Keratinocyte (primary cell): ENCODE data around the gene DIP2C. TPM values are rescaled to one million over a fixed set of nuclear protein-coding genes. Genes with fewer than 3 reads are reported as not detected.

Experiments used
- DNase-seq: peaks from one replicate; pipeline ENCODE4 v3.0.0-alpha.2; 2011; ENCODE audit warnings: low read depth, missing footprints, low spot score
- FAIRE-seq: peaks from 2 replicates; lab custom pipeline; 2011; peaks lifted over from hg19 to GRCh38; lab: Jason Lieb, UNC
- H2AFZ ChIP-seq: 2 replicates; pipeline ENCODE4 v1.6.0; 2012; ENCODE audit warnings: low read length, control low read depth, inconsistent platforms; ENCODE audit not compliant: control insufficient read depth
- H3K27ac ChIP-seq: 2 replicates; pipeline ENCODE4 v1.5.1; 2011; ENCODE audit warnings: low read length; ENCODE audit not compliant: control insufficient read depth, insufficient read depth
- H3K27me3 ChIP-seq: 3 replicates; pipeline ENCODE4 v1.6.0; 2011; ENCODE audit warnings: low read length; ENCODE audit not compliant: control insufficient read depth, insufficient read depth; ENCODE audit errors: extremely low read depth
- H3K36me3 ChIP-seq, 2 experiments: 2 replicates in 1 of 2; 3 replicates in 1 of 2; pipeline ENCODE4 v1.5.1; 2011; ENCODE audit warnings: low read length in 2 of 2, mild to moderate bottlenecking in 1 of 2; ENCODE audit not compliant: control insufficient read depth in 2 of 2, insufficient read depth in 2 of 2; ENCODE audit errors: extremely low read depth in 1 of 2
- H3K4me1 ChIP-seq: 3 replicates; pipeline ENCODE4 v1.5.1; 2011; ENCODE audit warnings: low read length; ENCODE audit not compliant: control insufficient read depth, insufficient read depth; ENCODE audit errors: extremely low read depth
- H3K4me2 ChIP-seq: 3 replicates; pipeline ENCODE4 v1.6.0; 2011; ENCODE audit warnings: low read depth, low read length; ENCODE audit not compliant: control insufficient read depth, insufficient read depth; ENCODE audit errors: extremely low read depth
- H3K4me3 ChIP-seq, 3 experiments: fragments of 200-600 bp in 1 of 3; sonication (generic) in 1 of 3; 2 replicates in 2 of 3; 3 replicates in 1 of 3; pipeline ENCODE4 v1.5.1; 2011 to 2016; ENCODE audit warnings: low read length in 3 of 3, mild to moderate bottlenecking in 3 of 3, control low read depth in 2 of 3, inconsistent platforms in 1 of 3, low read depth in 1 of 3, mixed read lengths in 1 of 3, mixed run types in 1 of 3, moderate library complexity in 1 of 3; ENCODE audit not compliant: control insufficient read depth in 2 of 3, insufficient read depth in 2 of 3; ENCODE audit errors: extremely low read depth in 1 of 3
- H3K79me2 ChIP-seq: 2 replicates; pipeline ENCODE4 v1.6.0; 2012; ENCODE audit warnings: low read length; ENCODE audit not compliant: control insufficient read depth, insufficient read depth
- H3K9ac ChIP-seq: 3 replicates; pipeline ENCODE4 v1.6.0; 2011; ENCODE audit warnings: low read length; ENCODE audit not compliant: control insufficient read depth, insufficient read depth; ENCODE audit errors: extremely low read depth
- H3K9me1 ChIP-seq: 3 replicates; pipeline ENCODE4 v1.6.0; 2011; ENCODE audit warnings: low read length; ENCODE audit not compliant: control insufficient read depth, insufficient read depth; ENCODE audit errors: extremely low read depth
- H3K9me3 ChIP-seq: 2 replicates; pipeline ENCODE4 v1.5.1; 2012; ENCODE audit warnings: low read depth, low read length; ENCODE audit not compliant: control insufficient read depth
- H4K20me1 ChIP-seq: 3 replicates; pipeline ENCODE4 v1.6.0; 2011; ENCODE audit warnings: low read length; ENCODE audit not compliant: control insufficient read depth, insufficient read depth; ENCODE audit errors: extremely low read depth
- EZH2 ChIP-seq: IDR thresholded peaks from one replicate; pipeline ENCODE4 v1.6.1; 2012; ENCODE audit warnings: inconsistent platforms, mild to moderate bottlenecking, low read length, moderate library complexity
- dilution Hi-C: fragments of 300-500 bp; cut with MboI; formaldehyde crosslinking; loops from one replicate; pipeline ENCODE4 v1.7.0; 2020; ENCODE audit warnings: low sequenced_read_pairs; ENCODE audit not compliant: extremely low pct_ligation_motif_present
- polyA plus RNA-seq, 5 experiments: library from polyadenylated mRNA; depleted of rRNA in 3 of 5; stranded (reverse) in 3 of 5; stranded (forward) in 1 of 5; unstranded in 1 of 5; fragments of >200 nt; gene quantifications; 1 replicate in 1 of 5; 2 replicates in 3 of 5; 3 replicates in 1 of 5; pipeline versions ENCODE4 v1.2.1 to v1.2.3, GENCODE V29; 2011 to 2012; ENCODE audit warnings: missing spikeins in 2 of 5, low read depth in 1 of 5, low replicate concordance in 1 of 5
- TF ChIP-seq, protein P1 (sequence below), 3 experiments: IDR thresholded peaks in 1 of 3; conservative IDR thresholded peaks in 1 of 3; optimal IDR thresholded peaks in 1 of 3; 2 replicates in 2 of 3; 3 replicates in 1 of 3; pipeline versions ENCODE3 to v1.5.1; 2011; ENCODE audit warnings: low read length in 3 of 3, mild to moderate bottlenecking in 3 of 3, moderate library complexity in 2 of 3, control low read depth in 1 of 3, inconsistent platforms in 1 of 3; ENCODE audit not compliant: insufficient read depth in 2 of 3; ENCODE audit errors: extremely low read depth in 1 of 3

DIP2C gene
- polyA plus RNA-seq, 1 donor (not counting 4 experiments of a cell fraction or from before 2014, with no cell fraction given), result 1.3 TPM

DNA sequence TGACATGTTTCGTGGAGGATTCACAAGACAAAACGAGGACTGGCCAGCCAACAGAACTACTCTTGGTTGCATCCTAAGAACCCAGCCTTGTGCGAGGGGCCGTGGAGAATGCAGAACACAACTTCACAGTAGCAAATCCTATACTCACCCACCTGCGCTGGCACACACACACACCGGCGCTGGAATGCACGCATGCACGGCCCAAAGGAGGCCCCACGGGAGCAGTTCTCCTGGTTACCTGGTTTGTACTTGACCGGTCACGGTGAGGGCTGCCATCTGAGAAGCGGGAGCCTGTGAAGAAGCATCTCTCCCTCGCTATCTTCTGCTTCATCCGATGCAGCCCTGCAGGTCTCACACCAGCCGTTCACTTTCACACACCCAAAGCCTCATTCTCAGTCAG lies 416.4 kb downstream of the DIP2C start:
- Histone ChIP-seq H4K20me1 (no peaks in the 10 kb centered on the region), H3K79me2 (no peaks in the 10 kb centered on the region), H3K4me1 (no peaks in the 10 kb centered on the region), H2AFZ (no peak overlapping the region), H3K36me3 (no peaks in the 10 kb centered on the region), H3K27me3 (no peaks in the 10 kb centered on the region), H3K4me3 (no peak overlapping the region), H3K27ac (no peak overlapping the region), H3K9me1 (no peaks in the 10 kb centered on the region), H3K4me2 (no peak overlapping the region), H3K9ac (no peak overlapping the region), H3K9me3 (no peaks in the 10 kb centered on the region)
- FAIRE-seq (no peak), DNase-seq (no peak)
- dilution Hi-C loops, result no loop called here
- TF ChIP-seq, protein P1, sequence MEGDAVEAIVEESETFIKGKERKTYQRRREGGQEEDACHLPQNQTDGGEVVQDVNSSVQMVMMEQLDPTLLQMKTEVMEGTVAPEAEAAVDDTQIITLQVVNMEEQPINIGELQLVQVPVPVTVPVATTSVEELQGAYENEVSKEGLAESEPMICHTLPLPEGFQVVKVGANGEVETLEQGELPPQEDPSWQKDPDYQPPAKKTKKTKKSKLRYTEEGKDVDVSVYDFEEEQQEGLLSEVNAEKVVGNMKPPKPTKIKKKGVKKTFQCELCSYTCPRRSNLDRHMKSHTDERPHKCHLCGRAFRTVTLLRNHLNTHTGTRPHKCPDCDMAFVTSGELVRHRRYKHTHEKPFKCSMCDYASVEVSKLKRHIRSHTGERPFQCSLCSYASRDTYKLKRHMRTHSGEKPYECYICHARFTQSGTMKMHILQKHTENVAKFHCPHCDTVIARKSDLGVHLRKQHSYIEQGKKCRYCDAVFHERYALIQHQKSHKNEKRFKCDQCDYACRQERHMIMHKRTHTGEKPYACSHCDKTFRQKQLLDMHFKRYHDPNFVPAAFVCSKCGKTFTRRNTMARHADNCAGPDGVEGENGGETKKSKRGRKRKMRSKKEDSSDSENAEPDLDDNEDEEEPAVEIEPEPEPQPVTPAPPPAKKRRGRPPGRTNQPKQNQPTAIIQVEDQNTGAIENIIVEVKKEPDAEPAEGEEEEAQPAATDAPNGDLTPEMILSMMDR (optimal IDR thresholded peaks at IDR 0.05 in 1 of 3, IDR thresholded peaks at IDR 0.05 in 1 of 3, conservative IDR thresholded peaks at IDR 0.05 in 1 of 3; ENCODE audit: extremely low read depth in 1 of 3, insufficient read depth in 2 of 3, low read length in 3 of 3), result no peak
- no peak for TF ChIP-seq EZH2

DNA sequence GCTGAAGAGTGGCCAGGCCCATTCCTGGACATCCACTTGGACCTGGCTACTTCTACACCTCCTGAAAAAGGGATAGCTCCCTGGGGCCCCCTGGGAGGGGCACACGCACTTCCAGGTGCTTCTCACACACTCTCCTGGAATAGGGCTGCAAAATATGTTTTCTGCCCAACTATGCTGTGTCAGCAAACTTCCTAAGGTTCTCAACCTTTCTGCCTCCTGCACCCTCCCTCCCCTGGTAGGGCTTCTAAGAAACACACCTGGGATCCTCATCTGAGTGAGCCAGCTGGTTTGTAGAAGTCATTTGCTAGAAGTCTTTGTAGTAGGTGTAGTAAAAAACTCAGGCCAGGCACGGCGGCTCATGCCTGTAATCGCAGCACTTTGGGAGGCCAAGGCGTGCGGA lies 417.7 kb downstream of the DIP2C start:
- Histone ChIP-seq H2AFZ (no peak overlapping the region), H3K4me3 (no peak overlapping the region), H3K9ac (no peak overlapping the region), H3K27me3 (no peaks in the 10 kb centered on the region), H3K9me3 (no peaks in the 10 kb centered on the region), H3K36me3 (no peaks in the 10 kb centered on the region), H3K79me2 (no peaks in the 10 kb centered on the region), H3K4me1 (no peaks in the 10 kb centered on the region), H4K20me1 (no peaks in the 10 kb centered on the region), H3K27ac (no peak overlapping the region), H3K4me2 (no peak overlapping the region), H3K9me1 (no peaks in the 10 kb centered on the region)
- DNase-seq (no peak), FAIRE-seq (no peak)
- dilution Hi-C loops, result no loop called here
- TF ChIP-seq EZH2, result no peak

DNA sequence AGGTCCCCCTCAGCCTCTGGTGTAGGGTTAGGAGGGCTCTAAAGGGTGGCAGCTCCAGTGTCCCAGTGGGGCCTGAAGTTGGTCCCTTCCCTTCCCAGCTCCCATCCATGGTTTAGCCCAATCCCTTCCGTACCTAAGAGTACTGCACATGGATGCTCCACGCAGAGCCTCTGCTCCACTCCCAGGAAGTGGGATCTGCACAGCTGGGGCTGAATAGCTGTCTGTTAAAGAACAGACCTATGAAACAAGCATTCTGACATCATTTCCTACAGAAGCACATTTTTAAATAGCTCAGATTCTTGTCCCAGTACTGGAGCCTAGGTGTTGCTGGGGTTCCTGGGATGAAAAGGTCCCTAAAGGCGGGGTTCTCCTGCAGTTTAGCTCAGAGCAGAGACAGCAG lies 418.3 kb downstream of the DIP2C start:
- Histone ChIP-seq H3K27ac (no peak overlapping the region), H3K4me3 (no peak overlapping the region), H3K4me1 (no peaks in the 10 kb centered on the region), H3K27me3 (no peaks in the 10 kb centered on the region), H3K9me3 (no peaks in the 10 kb centered on the region), H3K9ac (no peak overlapping the region), H3K4me2 (no peak overlapping the region), H2AFZ (no peak overlapping the region), H3K9me1 (no peaks in the 10 kb centered on the region), H3K79me2 (no peaks in the 10 kb centered on the region), H4K20me1 (no peaks in the 10 kb centered on the region), H3K36me3 (no peaks in the 10 kb centered on the region)
- dilution Hi-C loops, result no loop called here
- FAIRE-seq, result no peak
- TF ChIP-seq EZH2, result no peak
- TF ChIP-seq, protein P1 (optimal IDR thresholded peaks at IDR 0.05 in 1 of 3, IDR thresholded peaks at IDR 0.05 in 1 of 3, conservative IDR thresholded peaks at IDR 0.05 in 1 of 3; ENCODE audit: extremely low read depth in 1 of 3, insufficient read depth in 2 of 3, low read length in 3 of 3), result no peak
- DNase-seq, result no peak
